GM23338 (cell line): Measurements from ENCODE around the gene KIF25. TPM values are rescaled to one million over a fixed set of nuclear protein-coding genes. Genes with fewer than 3 reads are reported as not detected.

Experiments
- CTCF ChIP-seq, 2 experiments: fragments of 200-600 bp in 1 of 2; sonication (generic) in 1 of 2; conservative IDR thresholded peaks; 2 replicates each; pipeline versions ENCODE4 v1.5.1 to v1.6.1; 2016 to 2017; ENCODE audit warnings: antibody characterized with exemption in 2 of 2, low read depth in 2 of 2, mild to moderate bottlenecking in 2 of 2, moderate library complexity in 1 of 2
- EZH2 ChIP-seq: fragments of 200-600 bp; sonication (generic); IDR thresholded peaks from one replicate; pipeline ENCODE4 v1.8.0; 2017; ENCODE audit warnings: antibody characterized with exemption, mild to moderate bottlenecking, low read depth; ENCODE audit not compliant: unreplicated experiment
- EZH2phosphoT487 ChIP-seq: fragments of 200-600 bp; sonication (generic); IDR thresholded peaks from one replicate; pipeline ENCODE4 v1.8.1; 2018; ENCODE audit warnings: antibody characterized with exemption; ENCODE audit not compliant: unreplicated experiment
- JUNB ChIP-seq: IDR thresholded peaks from one replicate; pipeline ENCODE4 v1.6.1; 2016; ENCODE audit warnings: antibody characterized with exemption; ENCODE audit not compliant: unreplicated experiment
- NANOG ChIP-seq: IDR thresholded peaks from 2 replicates; pipeline ENCODE4 v1.6.1; 2016; ENCODE audit warnings: antibody characterized with exemption, borderline replicate concordance
- ZNF114 ChIP-seq: fragments of 250-450 bp; sonication (Bioruptor Pico); IDR thresholded peaks from 2 replicates; pipeline ENCODE4 v1.5.0; 2020; ENCODE audit warnings: mild to moderate bottlenecking, moderate library complexity
- ZNF462 ChIP-seq: fragments of 250-450 bp; sonication (Bioruptor Pico); IDR thresholded peaks from 2 replicates; pipeline ENCODE4 v1.5.0; 2020; ENCODE audit warnings: mild to moderate bottlenecking, moderate library complexity
- polyA plus RNA-seq: library from polyadenylated mRNA; unstranded; fragments of >200 nt; fragmentation: Nextera tagmentation; extraction: Ambion mirVana; gene quantifications from 2 replicates; pipeline ENCODE4 v1.2.1, GENCODE V29; 2016
- total RNA-seq: library from RNA; depleted of rRNA; stranded (reverse); fragments of >200 nt; shearing (Covaris generic); gene quantifications from 2 replicates; pipeline ENCODE4 v1.2.3, GENCODE V29; 2014

The KIF25 gene
- total and polyA plus RNA-seq, 2 experiments from 2014 or later: 0.69 to 0.76 TPM

DNA sequence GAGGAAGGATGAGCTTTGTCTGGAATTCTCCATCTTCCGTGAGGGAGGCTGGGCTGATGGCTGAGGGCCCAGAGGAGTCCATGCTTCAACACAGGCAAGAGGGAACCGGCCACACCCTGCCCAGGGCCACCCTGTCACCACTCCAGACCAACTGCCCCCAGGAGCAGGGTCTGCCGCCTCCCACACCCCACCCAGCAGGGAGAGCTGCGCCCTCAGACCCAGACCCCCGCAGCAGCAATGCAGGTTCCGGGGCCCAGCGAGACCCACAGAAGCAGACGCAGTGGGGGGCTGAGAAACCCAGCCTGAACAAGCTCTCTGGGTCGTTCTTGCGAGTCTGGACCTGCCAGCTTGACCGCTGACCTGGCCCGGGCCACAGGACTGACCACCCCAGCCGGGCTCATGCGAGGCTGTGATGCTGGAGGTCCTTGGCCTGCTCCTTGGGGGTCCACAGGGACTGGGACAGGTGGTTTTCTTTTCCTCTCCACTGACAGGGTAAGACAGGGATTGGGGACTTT is 56.5 kb downstream of the KIF25 start (continued):
- TF ChIP-seq CTCF (conservative IDR thresholded peaks at IDR 0.05; ENCODE audit: low read depth in 2 of 2) (no peak), NANOG (no peak), EZH2 (no peak), EZH2phosphoT487 (no peak), ZNF114 (CRISPR knock-in tag) (no peak), JUNB (no peak), ZNF462 (no peak)
